Measurements from ENCODE around the gene BICD2. TPM values are rescaled to one million over a fixed set of nuclear protein-coding genes. Genes with fewer than 3 reads are reported as not detected.

Gene BICD2
- total RNA-seq, 4 donors from 2014 or later, result 135 to 201 (median 153) TPM

GRCh38 chr9:92671323-92671722 lies 93.3 kb downstream of the BICD2 start:
- no peaks in the 10 kb centered on the region for H3K27me3 ChIP-seq
- WGBS, result 38% methylated on average over 4 of the region's 4 CpGs
- peak in 1 of 3 donors; percentile 36 for TF ChIP-seq POLR2AphosphoS5 (IDR thresholded peaks at IDR 0.05)
- TF ChIP-seq POLR2A (IDR thresholded peaks at IDR 0.05), result no peak
- no peak for TF ChIP-seq EP300 (IDR thresholded peaks at IDR 0.05)
- DNase-seq (ENCODE audit: low spot score in 2 of 2), result peak; percentile 76 to 80
- peak overlapping the region; percentile 97 for H3K27ac ChIP-seq
- H3K4me3 ChIP-seq, result peak overlapping the region; percentile 95
- peaks cover 40% of the 10 kb centered on the region for H3K4me1 ChIP-seq
- H3K36me3 ChIP-seq, result no peaks in the 10 kb centered on the region
- no peaks in the 10 kb centered on the region for H3K9me3 ChIP-seq

GRCh38 chr9:92669890-92670708 lies 94.5 kb downstream of the BICD2 start, which contains the start of gene IPPK:
Gene IPPK (minus strand): TSS chr9:92670131. CDS start chr9:92669988, 143 bp downstream.
- Histone ChIP-seq H3K27me3 (no peaks in the 10 kb centered on the region), H3K36me3 (no peaks in the 10 kb centered on the region), H3K9me3 (no peaks in the 10 kb centered on the region), H3K4me3 (peak within 1 kb of the TSS; percentile 95), H3K27ac (peak within 1 kb of the TSS; percentile 97), H3K4me1 (peaks cover 52% of the 10 kb centered on the region)
- peak; percentile 99 for DNase-seq (ENCODE audit: low spot score in 2 of 2)
- 0% methylated on average over 15 of the region's 75 CpGs for WGBS
- TF ChIP-seq POLR2A (IDR thresholded peaks at IDR 0.05), result peak; percentile 22 to 74
- TF ChIP-seq POLR2AphosphoS5 (IDR thresholded peaks at IDR 0.05), result peak; percentile 24 to 92 (median 86)
- no peak for TF ChIP-seq CTCF (IDR thresholded peaks at IDR 0.05)

- DNase-seq (ENCODE audit: low spot score in 2 of 2), result peak; percentile 76 to 83
- H3K9me3 ChIP-seq, result no peaks in the 10 kb centered on the region
- peak overlapping the region; percentile 97 for H3K27ac ChIP-seq
- H3K27me3 ChIP-seq, result no peaks in the 10 kb centered on the region
- no peaks in the 10 kb centered on the region for H3K36me3 ChIP-seq
- peaks cover 58% of the 10 kb centered on the region for H3K4me1 ChIP-seq
- TF ChIP-seq POLR2A (IDR thresholded peaks at IDR 0.05), result no peak
- TF ChIP-seq POLR2AphosphoS5 (IDR thresholded peaks at IDR 0.05), result no peak
- TF ChIP-seq CTCF (IDR thresholded peaks at IDR 0.05), result no peak
- TF ChIP-seq EP300 (IDR thresholded peaks at IDR 0.05), result no peak
- H3K4me3 ChIP-seq, result peak overlapping the region; percentile 95
- WGBS, result 0% methylated on average over 26 of the region's 29 CpGs
These were observed 95.1 kb downstream of the BICD2 start for GRCh38 chr9:92669527-92669889.

- H3K4me1 ChIP-seq, result peaks cover 64% of the 10 kb centered on the region
These were observed 95.7 kb downstream of the BICD2 start for GRCh38 chr9:92668746-92669526.

More at GRCh38 chr9:92668746-92669526, 95.7 kb downstream of the BICD2 start:
- H3K36me3 ChIP-seq, result peaks cover 2% of the 10 kb centered on the region
- peak overlapping the region; percentile 97 for H3K27ac ChIP-seq
- WGBS, result 10% methylated on average over 14 of the region's 14 CpGs
- no peaks in the 10 kb centered on the region for H3K27me3 ChIP-seq
- peak overlapping the region; percentile 95 for H3K4me3 ChIP-seq
- no peak for TF ChIP-seq POLR2A (IDR thresholded peaks at IDR 0.05)
- TF ChIP-seq POLR2AphosphoS5 (IDR thresholded peaks at IDR 0.05), result no peak
- TF ChIP-seq EP300 (IDR thresholded peaks at IDR 0.05), result no peak
- TF ChIP-seq CTCF (IDR thresholded peaks at IDR 0.05), result no peak
- peak; percentile 82 to 83 for DNase-seq (ENCODE audit: low spot score in 2 of 2)
- H3K9me3 ChIP-seq, result no peaks in the 10 kb centered on the region

All from suprapubic skin (tissue), 4 donors.